HG03039 (cell line): ENCODE data around the gene NCDN.
A peak's percentile ranks its signal among the peaks of the same experiment; 100 is the strongest.

Experiments used
- ATAC-seq: cut with Tn5 transposase; IDR thresholded peaks from one replicate; pipeline ENCODE4 v1.9.1; 2021; ENCODE audit warnings: mild to moderate bottlenecking, moderate library complexity; ENCODE audit not compliant: unreplicated experiment

The NCDN gene, protein sequence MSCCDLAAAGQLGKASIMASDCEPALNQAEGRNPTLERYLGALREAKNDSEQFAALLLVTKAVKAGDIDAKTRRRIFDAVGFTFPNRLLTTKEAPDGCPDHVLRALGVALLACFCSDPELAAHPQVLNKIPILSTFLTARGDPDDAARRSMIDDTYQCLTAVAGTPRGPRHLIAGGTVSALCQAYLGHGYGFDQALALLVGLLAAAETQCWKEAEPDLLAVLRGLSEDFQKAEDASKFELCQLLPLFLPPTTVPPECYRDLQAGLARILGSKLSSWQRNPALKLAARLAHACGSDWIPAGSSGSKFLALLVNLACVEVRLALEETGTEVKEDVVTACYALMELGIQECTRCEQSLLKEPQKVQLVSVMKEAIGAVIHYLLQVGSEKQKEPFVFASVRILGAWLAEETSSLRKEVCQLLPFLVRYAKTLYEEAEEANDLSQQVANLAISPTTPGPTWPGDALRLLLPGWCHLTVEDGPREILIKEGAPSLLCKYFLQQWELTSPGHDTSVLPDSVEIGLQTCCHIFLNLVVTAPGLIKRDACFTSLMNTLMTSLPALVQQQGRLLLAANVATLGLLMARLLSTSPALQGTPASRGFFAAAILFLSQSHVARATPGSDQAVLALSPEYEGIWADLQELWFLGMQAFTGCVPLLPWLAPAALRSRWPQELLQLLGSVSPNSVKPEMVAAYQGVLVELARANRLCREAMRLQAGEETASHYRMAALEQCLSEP

DNA sequence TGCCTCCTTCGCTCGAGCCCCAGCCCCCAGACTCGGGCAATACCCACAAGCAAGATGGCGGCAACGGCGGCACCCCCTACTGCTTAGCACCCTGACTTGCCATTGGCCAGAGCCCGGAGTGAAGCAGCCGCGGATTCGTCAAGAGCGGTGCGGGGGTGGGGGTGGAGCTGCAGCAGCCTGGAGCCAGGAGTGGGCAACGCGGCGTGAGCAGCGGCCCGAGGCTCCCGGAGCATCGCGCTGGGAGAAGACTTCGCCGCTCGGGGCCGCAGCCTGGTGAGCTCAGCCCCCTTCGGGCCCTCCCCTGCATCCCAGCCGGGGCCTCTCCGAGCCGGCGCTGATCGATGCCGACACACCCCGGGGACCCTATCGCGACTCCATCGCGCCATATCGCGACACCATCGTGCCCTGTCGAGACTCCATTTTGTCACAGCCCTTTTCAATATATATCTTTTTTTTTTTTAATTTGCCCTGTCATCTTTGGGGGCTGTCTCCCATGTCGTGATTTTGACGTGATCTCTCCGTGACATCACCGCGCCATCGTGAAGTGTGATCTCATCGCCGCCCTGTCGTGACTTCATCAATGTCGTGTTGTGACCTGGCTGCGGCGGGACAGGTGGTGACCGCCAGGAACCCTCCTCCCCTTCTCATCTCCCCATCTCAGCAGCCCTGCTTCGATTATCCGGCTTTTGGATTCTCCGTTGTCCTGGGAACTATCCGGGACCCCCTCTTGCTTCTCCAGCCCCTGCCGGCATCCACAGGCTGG lies at the start of gene NCDN:
TSS of gene NCDN (plus strand) at position 189 of the 763 bp plus-strand sequence. CDS start at position 581, 392 bp downstream.
- ATAC-seq = peak; percentile 71

DNA sequence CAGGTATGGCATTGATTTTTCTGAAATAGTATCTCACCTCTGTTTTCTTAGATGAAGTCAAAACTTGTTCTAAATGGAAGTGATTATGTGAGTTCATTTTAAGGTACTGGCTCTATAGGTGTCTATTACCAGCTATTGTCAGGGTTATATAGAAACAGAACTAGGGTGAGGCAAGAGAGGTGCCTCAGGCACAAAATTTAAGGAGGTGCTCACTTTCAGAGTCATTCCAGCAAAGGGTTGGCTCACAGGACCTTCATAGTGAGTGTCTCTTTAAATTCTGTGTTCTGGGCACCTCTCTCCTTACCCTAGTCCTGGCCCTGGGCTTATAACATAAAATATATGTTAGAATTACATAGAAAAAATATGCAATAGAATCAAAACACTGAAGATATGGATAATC lies 49.7 kb upstream of the NCDN start:
- no peak for ATAC-seq

DNA sequence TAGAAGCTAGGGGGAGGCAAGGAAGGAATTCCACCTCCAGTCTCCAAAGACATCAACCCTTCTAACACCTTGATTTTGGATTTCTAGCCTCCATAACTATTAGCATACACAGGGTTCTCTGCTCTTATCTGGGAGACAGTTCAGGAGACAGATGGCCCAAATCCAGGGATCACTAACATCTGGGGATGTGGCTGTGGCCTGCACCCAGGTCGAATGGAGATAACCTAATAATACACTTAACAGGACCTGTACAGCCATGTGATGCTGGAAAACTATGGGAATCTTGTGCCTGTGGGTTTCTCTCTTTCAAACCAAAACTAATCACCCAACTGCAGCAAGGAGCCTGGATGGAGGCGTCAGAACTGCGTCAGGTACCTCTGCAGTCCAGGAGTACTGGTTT lies 48.0 kb upstream of the NCDN start:
- no peak for ATAC-seq

DNA sequence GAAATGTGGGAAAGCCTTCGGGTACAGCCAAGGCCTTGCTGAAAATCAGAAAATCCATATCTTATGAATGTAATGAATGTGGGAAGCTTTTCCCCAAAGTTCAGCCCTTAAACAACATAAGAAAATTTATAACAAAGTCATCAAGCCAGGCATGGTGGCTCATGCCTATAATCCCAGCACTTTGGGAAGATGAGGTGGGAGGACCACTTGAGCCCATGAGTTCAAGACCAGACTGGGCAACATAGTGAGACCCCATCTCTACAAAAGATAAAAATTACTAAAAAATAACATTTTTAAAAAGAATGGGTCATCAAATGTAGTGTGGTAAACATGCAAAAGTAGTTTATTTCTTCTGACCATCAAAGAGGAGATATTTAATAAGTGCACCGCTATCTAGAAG lies 46.3 kb upstream of the NCDN start:
- ATAC-seq = no peak

DNA sequence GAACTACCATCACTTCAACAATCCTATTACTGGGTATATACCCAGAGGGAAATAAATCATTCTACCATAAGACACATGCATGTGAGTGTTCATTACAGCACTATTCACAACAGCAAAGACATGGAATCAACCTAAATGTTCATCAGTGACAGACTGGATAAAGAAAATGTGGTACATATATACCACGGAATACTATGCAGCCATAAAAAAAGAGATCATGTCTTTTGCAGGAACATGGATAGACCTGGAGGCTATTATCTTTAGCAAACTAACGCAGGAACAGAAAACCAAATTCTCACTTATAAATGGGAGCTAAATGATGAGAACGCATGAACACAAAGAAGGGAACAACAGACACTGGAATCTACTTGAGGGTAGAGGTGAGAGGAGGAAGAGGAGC lies 39.4 kb upstream of the NCDN start:
- no peak for ATAC-seq

DNA sequence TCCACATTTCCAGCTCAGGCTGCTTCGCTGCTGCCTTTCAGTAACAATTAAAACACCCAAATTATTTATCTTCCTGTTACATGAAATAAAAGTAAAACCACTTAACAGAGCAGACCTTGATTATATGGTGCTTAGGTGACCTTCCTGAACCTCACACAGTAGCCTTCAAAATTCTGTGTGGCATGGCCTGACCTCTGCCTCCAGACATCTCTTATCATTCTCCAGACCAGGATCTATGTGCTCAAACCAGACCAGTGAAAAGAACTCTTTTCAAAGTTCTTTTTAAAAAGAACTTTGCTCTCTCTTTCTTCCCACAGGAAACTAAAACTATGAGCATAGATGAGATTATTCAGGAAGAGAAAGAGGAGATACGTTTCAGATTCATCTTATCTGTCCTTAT lies 38.2 kb upstream of the NCDN start:
- no peak for ATAC-seq

DNA sequence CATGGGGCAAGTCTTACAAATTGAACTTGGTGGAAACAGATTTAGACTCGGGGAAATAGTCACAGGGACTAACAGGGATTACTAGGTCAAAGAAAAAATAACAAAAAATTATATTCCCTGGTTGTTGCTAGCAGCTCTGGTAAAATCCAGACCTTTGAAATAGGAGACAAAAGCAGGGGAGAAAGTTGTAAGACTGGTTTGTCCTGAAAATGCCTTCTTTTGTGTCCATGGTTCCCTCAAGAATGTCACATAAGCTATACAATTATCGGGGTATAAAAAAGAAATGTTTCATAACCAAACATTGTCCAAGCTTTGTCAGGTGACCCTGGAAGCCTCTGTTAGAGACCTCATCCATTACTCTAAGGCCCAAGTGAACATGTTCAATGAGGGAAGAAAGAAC lies 33.5 kb upstream of the NCDN start:
- ATAC-seq = no peak

DNA sequence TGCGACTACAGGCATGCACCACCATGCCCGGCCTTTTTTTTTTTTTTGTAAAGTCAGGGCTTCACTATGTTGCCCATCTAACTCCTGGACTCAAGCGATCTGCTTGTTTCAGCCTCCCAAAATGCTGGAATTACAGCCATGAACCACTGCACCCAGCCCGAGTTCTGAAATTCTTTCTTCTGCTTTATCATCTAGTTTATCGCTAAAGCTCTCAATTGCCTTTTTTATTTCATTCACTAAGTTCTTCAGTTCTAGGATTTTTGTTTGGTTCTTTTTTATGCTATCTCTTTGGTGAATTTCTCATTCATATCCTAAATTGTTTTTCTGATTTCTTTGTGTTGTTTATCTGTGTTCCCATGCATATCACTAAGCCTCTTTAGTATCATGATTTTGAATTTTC lies 27.4 kb upstream of the NCDN start:
- no peak for ATAC-seq

DNA sequence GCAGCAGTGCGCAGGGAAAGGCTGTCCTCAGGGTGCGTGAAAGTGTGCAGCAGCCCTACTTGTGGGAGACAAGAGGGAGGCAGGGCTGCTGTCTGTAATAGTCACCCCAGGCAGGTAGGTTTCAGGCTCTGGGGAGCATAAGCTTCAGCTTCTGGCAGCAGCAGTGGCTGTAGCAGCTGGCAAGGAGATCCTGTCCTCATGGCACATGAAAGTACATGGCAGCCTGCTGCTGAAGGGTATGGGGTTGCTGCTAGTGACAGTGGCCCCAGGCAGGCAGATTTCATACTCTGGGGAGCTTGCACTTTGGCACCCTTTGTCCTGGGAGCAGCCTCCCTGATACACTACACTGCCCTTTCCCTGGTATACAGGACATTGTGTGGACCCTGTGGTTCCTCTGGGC lies 26.7 kb upstream of the NCDN start:
- no peak for ATAC-seq

DNA sequence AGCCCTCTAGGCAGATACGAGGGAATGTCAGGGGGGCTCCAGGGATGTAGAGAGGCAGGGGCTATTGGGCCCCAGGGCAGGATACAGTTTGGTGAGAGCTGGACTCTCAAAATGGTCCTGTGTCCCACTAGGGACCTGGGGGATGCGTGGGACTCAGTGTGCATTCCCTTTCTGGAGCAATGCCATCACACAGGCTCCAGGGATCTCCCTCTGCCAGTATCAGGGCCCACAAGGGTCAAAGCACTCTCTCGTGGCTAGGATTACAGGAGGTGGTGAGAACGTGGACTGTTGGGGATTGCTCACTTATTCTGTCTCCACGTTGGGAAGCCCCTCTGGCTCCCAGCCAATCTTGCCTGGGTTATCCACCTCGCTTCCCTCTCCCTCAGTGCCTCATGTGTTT lies 26.2 kb upstream of the NCDN start:
- ATAC-seq = no peak

DNA sequence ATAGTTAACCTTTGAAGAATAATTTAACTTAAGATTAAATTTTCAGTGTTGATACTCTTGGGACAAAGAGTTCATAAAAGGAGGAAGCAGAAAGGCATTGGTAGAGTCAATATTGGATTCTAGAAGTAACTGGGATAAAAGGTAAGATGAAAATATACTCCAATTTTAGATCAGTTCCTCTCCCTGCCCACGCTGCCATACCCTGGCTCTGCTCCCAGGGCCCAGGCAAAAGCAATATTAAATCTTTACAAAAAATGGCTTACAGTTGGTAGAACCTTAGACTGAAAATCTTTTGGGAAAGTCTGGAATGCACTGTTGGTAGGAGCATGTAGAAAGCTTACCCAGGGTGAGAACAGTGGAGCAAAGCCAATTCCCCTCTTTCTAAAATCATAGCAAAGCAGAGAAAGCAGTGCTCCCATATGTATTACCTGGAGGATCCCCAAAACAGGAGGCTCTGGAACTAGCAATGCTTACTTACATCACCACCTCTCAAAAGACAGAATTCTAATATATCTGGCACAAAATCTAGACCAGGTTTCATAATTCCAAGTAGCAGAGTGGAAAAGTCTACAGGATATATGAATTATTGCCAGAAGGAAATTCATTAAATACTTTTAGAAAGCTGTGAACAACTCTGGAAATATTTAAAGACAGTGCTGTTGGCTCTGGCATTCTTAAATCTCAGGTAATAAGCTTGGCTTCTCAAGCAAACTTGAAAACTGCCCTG lies 24.9 kb upstream of the NCDN start:
- ATAC-seq = no peak

DNA sequence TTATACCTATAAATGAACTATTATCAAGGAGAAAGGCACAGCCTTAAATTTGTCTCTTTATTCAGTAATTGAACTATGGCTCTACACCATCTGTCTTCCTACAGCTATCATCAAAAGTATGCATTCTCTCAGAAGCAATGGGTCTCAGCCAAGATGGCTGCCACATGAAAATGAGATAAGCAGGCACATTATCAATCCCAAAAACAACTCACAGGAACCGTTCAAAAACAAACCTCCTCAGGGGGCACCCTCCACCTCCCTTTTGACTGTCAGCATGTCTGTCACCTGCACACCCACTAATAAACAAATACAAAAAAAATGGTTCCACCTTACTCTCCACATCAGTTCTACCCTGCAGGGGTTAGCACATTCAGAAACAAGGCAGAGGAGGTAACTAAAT lies 24.0 kb upstream of the NCDN start:
- ATAC-seq = no peak

DNA sequence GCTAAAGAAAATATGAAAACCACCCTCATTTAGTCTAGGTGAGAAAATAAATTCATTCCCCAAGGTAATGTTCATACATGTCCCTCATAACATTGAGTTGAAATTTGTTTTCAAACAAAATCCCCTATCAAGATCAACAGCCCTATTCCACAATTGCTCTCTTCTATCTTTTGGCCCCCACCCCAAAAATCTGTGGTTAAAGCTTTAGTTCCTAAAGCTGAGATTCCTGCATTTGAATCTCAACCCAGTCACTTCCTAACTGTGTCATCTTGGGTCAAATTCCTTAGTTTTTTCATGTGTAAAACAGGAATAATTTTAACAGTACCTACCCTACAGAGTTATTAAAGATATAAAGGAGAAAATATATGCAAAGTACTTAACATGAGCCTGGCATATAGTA lies 22.4 kb upstream of the NCDN start:
- ATAC-seq = no peak

DNA sequence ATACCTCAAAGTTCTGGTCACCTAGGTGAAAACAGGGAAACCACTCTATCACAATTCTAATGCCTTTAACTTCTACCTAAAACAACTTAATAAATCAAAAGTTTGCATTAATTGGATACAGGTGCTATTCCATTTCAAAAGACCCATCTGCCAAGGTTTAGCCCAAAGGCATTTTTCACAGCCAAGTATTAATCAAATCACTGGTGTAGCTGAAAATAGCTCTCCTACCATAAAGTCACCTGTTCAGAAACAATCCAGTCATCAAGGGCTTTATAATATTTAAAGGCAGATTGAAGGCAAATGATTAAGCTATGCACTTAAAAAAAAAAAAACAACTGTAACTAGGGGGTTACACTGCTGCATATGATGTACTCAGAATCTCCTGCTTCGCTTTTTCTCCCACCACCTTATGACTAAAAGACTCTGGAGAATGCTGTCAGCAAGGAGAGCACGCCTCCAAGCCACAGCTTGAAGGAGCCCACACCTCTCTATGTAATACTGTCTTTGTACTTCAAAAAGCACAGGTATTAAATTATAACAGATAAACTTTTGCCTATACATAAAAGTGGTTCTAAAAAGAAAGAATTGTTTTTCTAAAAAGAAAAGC lies 20.9 kb upstream of the NCDN start:
- no peak for ATAC-seq

DNA sequence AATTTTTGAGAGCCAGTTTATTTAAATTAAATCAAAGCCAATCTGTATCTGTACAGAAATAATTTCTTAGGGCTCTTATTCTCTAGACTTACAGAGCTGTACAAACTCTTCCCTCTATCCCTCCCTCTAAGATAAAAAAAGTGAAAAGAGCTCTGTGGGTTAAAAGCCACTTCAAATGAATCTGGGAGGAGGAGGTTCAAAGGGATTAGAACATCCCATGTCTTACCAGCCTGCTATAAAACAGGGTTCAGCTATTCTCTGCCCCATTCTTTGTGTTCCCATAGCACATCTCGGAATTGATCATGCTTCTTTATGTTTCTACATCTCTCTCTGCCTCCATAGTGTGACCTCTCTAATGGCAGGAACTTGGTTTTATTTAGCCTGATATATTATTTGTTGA lies 19.8 kb upstream of the NCDN start:
- ATAC-seq = no peak

DNA sequence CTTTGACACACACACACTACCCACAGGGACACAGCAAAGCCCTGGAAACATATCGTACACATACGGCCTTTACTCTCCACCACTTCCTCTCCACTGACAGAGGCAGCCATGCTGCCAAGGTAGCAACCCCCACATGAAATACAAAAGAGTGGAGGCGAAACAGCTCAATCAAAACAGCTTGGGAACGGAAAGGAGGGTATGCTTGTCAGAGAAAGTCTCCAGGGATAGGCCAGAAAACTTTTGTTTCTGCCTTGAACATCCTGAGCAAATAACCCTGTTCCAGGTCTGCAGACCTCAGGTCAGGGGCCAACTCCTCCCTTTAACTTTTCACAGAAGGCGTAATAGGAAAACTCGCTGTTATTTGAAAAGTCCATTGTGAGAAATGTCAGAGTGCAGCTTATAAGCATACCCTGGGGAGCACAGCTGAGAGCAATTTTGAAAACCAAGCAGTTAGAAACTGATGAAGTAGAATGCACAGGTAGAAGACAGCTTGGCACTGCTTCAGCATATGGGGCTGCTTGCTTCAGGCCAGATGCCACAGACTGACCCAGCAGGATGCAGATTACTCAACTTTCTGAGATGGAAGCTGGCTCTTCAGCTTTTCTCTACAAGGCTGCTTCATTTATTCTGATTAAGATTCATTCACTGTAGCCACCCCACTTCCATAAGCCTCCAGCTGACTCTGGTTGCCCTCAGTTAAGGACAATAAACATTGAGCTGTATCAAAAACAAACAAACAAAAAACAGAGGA lies 18.4 kb upstream of the NCDN start:
- no peak for ATAC-seq

DNA sequence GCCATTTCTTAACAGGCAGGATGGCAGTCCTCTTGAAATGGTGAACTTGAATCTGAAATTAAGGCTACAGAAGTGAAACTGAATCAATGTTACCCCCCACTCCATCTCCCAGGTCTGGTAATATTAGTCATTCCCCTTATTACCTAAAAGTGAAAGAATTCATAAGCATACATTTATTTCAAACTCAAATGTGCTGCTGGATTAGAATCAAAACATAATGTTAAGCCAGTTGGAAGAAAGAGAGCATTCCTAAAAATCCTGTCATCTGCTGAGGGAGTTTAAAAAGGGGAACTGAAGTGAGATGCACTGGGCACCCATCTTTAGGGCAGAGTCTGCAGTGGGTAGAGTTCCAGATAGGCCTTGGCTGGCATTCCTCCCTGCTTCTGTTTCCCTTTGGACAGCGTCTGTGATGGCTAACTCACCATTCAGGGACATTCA lies 17.8 kb upstream of the NCDN start:
- ATAC-seq = no peak

DNA sequence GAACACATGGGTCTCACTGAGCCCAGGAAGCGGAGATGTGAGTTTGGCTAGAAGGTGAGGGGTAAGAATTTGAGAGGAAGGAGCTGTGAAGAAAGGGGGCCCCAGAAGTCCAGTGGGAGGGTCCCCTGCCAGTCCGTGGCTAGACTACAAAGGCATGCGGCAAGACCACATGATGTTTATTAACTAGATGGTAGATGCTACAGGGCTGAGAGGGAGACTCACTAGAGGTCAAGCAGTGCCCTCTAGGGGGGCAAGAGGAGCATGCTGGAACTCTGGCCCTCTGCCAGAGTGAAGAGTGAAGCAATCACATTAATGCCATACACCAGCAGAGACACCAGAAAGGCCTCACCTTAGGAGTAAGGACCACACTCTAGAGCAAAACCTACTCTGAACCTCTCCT lies 12.6 kb upstream of the NCDN start:
- no peak for ATAC-seq

DNA sequence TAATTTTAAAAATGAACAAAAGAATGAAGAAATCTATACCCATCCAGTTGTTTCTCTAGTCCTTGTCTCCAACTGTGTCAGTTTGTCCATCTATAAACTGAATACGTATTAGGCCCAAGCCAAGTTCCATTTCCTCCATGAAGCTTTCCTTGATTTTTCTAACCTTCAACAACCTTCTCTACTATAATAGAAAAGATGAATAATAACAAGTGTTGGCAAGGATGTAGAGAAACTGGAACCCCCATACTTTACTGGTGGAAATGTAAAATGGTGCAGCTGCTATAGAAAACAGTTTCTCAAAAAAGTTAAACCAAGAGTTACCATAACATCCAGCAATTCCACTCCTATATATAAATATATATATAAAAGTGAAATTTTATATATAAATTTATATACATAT lies 11.0 kb upstream of the NCDN start:
- no peak for ATAC-seq

DNA sequence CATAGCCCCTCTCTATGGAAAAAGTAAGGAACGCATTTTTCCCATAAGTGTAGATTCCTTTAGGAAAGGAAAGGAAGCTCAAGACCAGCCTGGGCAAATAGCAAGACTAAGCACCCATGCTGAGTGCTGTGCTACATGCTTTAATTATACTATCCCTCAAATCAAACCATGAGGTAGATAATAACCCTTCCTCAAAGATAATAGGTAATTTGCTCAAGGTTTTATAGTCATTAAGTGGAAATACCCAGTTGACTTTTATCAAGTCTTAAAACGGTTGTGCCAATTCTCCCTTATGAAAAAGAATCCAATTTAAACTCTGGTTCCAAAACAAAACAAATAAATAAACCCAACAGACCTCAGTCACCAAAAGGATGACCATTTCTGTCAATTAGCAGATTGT lies 3.7 kb upstream of the NCDN start:
- ATAC-seq = no peak
